Peyer's patch (tissue), 4 donors: ENCODE data around the gene ZNF618. TPM values are rescaled to one million over a fixed set of nuclear protein-coding genes. Genes with fewer than 3 reads are reported as not detected.

ENCODE experiments used
- DNase-seq, 3 donors: peaks; one replicate each; pipeline ENCODE4 v3.0.0-alpha.2; 2017 to 2019
- H3K27ac ChIP-seq, 4 donors: fragments of 200-600 bp; sonication (generic); one replicate each; pipeline ENCODE4 v1.5.1; 2016 to 2019
- H3K27me3 ChIP-seq, 2 donors: fragments of 200-600 bp; sonication (generic); one replicate each; pipeline ENCODE4 v1.5.1; 2019
- H3K36me3 ChIP-seq, 3 donors: fragments of 200-600 bp; sonication (generic); one replicate each; pipeline ENCODE4 v1.5.1; 2016 to 2019
- H3K4me1 ChIP-seq, 4 donors: fragments of 200-600 bp; sonication (generic); one replicate each; pipeline ENCODE4 v1.5.1; 2016 to 2019
- H3K4me3 ChIP-seq, 4 donors: fragments of 200-600 bp; sonication (generic); 1 replicate in 3 of 4; 2 replicates in 1 of 4; pipeline ENCODE4 v1.5.1; 2016 to 2019; ENCODE audit warnings: mild to moderate bottlenecking in 1 of 4
- H3K9me3 ChIP-seq, 4 donors: fragments of 200-600 bp; sonication (generic); one replicate each; pipeline ENCODE4 v1.5.1; 2016 to 2019; ENCODE audit warnings: mild to moderate bottlenecking in 1 of 4
- POLR2A ChIP-seq, 2 donors: fragments of 450-650 bp; IDR thresholded peaks; one replicate each; pipeline ENCODE4 v1.5.1; 2017; ENCODE audit warnings: antibody characterized with exemption in 2 of 2, mild to moderate bottlenecking in 2 of 2, moderate library complexity in 2 of 2
- total RNA-seq, 4 donors: library from RNA; depleted of rRNA; stranded (reverse); fragments of >200 nt; gene quantifications; one replicate each; pipeline ENCODE4 v1.1.0, GENCODE V29; 2016
- TF ChIP-seq, protein P1 (sequence below), 6 experiments: fragments of 450-650 bp in 4 of 6; fragments of 200-600 bp in 2 of 6; sonication (generic) in 1 of 6; IDR thresholded peaks; one replicate each; pipeline ENCODE4 v1.5.1; 2017 to 2019; ENCODE audit warnings: antibody characterized with exemption in 6 of 6, mild to moderate bottlenecking in 3 of 6, moderate library complexity in 1 of 6

Gene ZNF618
- total RNA-seq, 4 donors from 2014 or later = 2.8 to 26.4 (median 4.1) TPM

DNA sequence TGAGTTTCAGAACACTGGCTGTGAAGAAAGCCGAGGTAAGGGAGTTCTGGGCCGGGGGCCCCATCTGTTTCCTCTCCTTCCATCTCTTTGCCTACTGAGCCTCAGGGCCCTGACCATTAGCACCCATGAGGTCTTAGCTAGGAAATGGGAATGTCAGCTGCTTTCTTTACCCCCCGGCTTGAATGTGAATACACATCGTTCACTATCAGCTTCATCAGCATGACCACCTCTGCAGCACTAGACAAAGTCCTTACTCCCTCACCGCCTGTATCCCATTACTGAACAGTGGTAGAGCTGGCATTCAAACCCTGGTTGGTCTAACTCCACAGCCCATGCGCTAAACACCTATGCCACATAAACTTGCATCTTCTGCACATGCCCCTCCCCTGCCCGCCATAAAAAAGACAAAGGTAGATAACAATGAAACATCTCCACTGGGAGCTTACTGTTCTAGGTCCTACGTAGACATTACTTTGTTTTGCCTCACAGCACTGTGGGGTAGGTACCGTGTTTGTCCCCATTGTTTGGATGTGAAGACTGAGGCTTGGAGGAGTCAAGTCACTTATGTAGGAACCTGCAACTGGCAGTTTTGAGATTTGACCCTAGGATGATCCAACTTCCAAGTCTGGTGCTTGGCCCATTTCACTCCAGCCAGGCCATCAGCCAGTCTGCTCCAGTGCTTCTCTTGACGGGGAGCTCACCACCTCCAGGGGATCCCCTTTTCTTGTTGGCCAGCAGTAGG, 108.7 kb downstream of the ZNF618 start:
- H3K4me1 ChIP-seq = no peaks in the 10 kb centered on the region
- TF ChIP-seq, protein P1, sequence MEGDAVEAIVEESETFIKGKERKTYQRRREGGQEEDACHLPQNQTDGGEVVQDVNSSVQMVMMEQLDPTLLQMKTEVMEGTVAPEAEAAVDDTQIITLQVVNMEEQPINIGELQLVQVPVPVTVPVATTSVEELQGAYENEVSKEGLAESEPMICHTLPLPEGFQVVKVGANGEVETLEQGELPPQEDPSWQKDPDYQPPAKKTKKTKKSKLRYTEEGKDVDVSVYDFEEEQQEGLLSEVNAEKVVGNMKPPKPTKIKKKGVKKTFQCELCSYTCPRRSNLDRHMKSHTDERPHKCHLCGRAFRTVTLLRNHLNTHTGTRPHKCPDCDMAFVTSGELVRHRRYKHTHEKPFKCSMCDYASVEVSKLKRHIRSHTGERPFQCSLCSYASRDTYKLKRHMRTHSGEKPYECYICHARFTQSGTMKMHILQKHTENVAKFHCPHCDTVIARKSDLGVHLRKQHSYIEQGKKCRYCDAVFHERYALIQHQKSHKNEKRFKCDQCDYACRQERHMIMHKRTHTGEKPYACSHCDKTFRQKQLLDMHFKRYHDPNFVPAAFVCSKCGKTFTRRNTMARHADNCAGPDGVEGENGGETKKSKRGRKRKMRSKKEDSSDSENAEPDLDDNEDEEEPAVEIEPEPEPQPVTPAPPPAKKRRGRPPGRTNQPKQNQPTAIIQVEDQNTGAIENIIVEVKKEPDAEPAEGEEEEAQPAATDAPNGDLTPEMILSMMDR (IDR thresholded peaks at IDR 0.05) = no peak
- no peak for TF ChIP-seq POLR2A (IDR thresholded peaks at IDR 0.05)
- no peak overlapping the region for H3K27ac ChIP-seq
- no peaks in the 10 kb centered on the region for H3K9me3 ChIP-seq
- H3K4me3 ChIP-seq = no peak overlapping the region
- H3K27me3 ChIP-seq = no peaks in the 10 kb centered on the region
- no peaks in the 10 kb centered on the region for H3K36me3 ChIP-seq
- no peak for DNase-seq

DNA sequence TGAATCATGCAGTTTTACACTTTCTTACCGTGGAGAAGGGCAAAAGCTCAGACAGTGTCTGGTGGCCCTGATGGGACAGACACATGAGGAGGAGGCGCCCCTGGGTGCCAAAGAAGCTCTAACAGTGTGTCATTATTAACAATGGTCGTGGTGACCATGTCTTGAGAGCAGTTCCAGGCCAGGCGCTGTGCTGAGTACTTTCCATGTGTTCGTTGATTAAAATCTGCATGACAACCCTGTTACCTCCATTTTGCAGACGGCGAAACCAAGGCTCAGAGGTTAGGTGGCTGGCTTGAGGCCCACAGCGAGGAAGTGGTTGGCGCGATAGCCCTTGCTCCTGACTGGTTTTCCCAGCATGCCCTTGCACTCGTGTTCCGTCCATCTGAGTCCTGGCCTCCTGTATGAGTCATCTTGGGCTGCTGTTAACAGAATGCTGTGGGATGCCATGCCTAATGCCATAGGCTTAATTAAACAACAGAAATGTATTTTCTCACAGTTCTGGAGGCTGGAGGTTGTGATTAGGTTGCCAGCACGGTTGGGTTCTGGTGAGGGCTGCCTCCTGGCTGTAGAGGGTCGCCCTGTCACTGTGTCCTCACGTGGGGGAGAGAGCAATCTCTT, 110.0 kb downstream of the ZNF618 start:
- Histone ChIP-seq H3K27me3 (no peaks in the 10 kb centered on the region), H3K27ac (no peak overlapping the region), H3K36me3 (no peaks in the 10 kb centered on the region), H3K4me1 (no peaks in the 10 kb centered on the region), H3K9me3 (no peaks in the 10 kb centered on the region), H3K4me3 (no peak overlapping the region)
- TF ChIP-seq POLR2A (IDR thresholded peaks at IDR 0.05) = no peak
- TF ChIP-seq, protein P1 (IDR thresholded peaks at IDR 0.05) = no peak
- DNase-seq = no peak

DNA sequence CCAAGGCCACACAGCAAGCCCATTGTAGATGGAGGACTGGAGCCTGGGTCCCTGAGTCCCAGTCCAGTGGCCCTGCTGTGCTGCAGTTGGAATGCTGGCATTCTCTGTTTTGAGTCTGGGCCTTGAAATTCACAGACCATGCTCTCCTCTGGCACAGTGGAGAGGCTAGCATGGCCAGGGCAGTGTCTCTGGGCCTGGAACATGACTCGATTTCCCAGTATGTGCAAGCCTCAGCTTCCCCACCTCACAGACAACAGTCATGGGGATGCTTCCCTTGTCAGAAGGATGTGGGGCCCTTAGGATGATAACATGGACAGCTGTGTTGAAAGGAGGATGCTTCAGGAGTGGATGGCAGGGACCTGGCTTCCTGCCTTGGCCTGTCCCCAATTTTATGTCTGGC, 110.8 kb downstream of the ZNF618 start:
- no peak for DNase-seq
- Histone ChIP-seq H3K4me3 (no peak overlapping the region), H3K4me1 (no peaks in the 10 kb centered on the region), H3K27ac (no peak overlapping the region), H3K9me3 (no peaks in the 10 kb centered on the region), H3K36me3 (no peaks in the 10 kb centered on the region), H3K27me3 (no peaks in the 10 kb centered on the region)
- TF ChIP-seq POLR2A (IDR thresholded peaks at IDR 0.05) = no peak
- TF ChIP-seq, protein P1 (IDR thresholded peaks at IDR 0.05) = no peak

DNA sequence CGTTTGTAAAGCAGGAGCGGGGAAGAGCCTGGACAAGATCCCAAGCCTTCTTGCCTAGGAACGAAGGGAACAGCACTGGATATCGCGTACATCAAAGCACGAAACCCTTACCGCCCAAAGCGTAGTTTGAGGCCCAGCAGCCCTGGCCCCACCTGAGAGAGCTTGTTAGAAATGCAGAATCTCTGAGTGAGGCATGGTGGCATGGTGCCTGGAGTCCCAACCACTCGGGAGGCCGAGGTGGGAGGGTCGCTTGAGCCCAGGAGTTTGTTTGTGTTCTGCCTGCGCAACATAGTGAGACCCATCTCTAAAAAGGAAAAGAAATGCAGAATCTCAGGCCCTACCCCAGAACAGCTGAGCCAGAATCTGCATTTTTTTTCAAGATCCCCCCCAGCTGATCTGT, 111.4 kb downstream of the ZNF618 start:
- TF ChIP-seq, protein P1 (IDR thresholded peaks at IDR 0.05) = no peak
- no peak for TF ChIP-seq POLR2A (IDR thresholded peaks at IDR 0.05)
- Histone ChIP-seq H3K27ac (no peak overlapping the region), H3K4me1 (peaks cover 0 to under 1% (median 0%) of the 10 kb centered on the region in 4 donors), H3K36me3 (no peaks in the 10 kb centered on the region), H3K4me3 (no peak overlapping the region), H3K9me3 (no peaks in the 10 kb centered on the region), H3K27me3 (no peaks in the 10 kb centered on the region)
- no peak for DNase-seq

DNA sequence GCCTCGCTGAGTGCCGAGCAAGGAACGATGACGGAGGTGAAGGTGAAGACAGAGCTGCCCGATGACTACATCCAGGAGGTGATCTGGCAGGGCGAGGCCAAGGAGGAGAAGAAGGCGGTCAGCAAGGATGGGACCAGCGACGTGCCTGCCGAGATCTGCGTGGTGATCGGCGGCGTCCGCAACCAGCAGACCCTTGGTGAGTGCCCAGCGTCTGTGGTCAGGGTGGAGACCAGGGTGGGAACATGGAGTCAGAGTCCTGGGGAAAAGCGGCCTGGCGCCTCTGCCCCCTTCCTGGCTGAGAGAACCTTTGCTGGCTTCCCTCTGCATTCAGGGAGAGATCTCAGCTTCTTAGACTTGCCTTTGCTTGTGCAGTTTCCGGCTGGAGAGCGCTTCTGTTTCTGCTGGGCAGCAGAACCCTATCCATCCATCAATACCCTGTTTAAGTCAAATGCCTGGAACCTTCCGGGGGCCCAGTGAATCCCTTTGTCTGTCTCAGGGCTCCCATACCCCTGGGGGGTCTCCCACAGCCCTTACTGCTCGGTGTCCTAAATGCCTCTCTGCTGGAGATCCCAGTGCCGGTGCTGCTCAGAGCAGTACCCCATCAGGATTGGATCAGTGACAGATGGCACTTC, 112.4 kb downstream of the ZNF618 start:
- TF ChIP-seq POLR2A (IDR thresholded peaks at IDR 0.05) = no peak
- TF ChIP-seq, protein P1 (IDR thresholded peaks at IDR 0.05) = no peak
- Histone ChIP-seq H3K9me3 (no peaks in the 10 kb centered on the region), H3K27ac (no peak overlapping the region), H3K4me1 (peaks cover 0 to 3% (median 0%) of the 10 kb centered on the region in 4 donors), H3K27me3 (no peaks in the 10 kb centered on the region), H3K36me3 (no peaks in the 10 kb centered on the region), H3K4me3 (no peak overlapping the region)
- DNase-seq = peak in 1 of 3 donors; percentile 37
